IPS DF 6.9 (cell line): Measurements from ENCODE around the gene LRRC8A.

Experiments used
- DNase-seq: peaks from one replicate; pipeline ENCODE4 v3.0.0-alpha.2; 2013; ENCODE audit warnings: low read depth, low spot score
- H3K27ac ChIP-seq: one replicate; pipeline ENCODE4 v1.5.1; 2013; ENCODE audit warnings: low read length, control low read depth
- H3K27me3 ChIP-seq: 2 replicates; pipeline ENCODE4 v1.6.1; 2013; ENCODE audit warnings: mild to moderate bottlenecking, low read length; ENCODE audit not compliant: control insufficient read depth, insufficient read depth
- H3K36me3 ChIP-seq: 2 replicates; pipeline ENCODE4 v1.6.1; 2013; ENCODE audit warnings: low read length; ENCODE audit not compliant: control insufficient read depth, insufficient read depth
- H3K4me1 ChIP-seq: 2 replicates; pipeline ENCODE4 v1.6.1; 2013; ENCODE audit warnings: low read length; ENCODE audit not compliant: control insufficient read depth, insufficient read depth
- H3K4me3 ChIP-seq: 2 replicates; pipeline ENCODE4 v1.5.1; 2013; ENCODE audit warnings: mild to moderate bottlenecking, low read length
- H3K9me3 ChIP-seq: 2 replicates; pipeline ENCODE4 v1.6.1; 2013; ENCODE audit warnings: low read length, inconsistent platforms; ENCODE audit not compliant: control insufficient read depth, insufficient read depth
- WGBS: extraction: QIAGEN DNeasy Blood & Tissue Kit; methylation state at CpG from one replicate; pipeline ENCODE4 v1.1.7; 2013; ENCODE audit warnings: mixed read lengths, missing lambda C conversion rate; ENCODE audit not compliant: insufficient read length, insufficient coverage; 5-methylcytosine and 5-hydroxymethylcytosine counted together

LRRC8A gene

DNA sequence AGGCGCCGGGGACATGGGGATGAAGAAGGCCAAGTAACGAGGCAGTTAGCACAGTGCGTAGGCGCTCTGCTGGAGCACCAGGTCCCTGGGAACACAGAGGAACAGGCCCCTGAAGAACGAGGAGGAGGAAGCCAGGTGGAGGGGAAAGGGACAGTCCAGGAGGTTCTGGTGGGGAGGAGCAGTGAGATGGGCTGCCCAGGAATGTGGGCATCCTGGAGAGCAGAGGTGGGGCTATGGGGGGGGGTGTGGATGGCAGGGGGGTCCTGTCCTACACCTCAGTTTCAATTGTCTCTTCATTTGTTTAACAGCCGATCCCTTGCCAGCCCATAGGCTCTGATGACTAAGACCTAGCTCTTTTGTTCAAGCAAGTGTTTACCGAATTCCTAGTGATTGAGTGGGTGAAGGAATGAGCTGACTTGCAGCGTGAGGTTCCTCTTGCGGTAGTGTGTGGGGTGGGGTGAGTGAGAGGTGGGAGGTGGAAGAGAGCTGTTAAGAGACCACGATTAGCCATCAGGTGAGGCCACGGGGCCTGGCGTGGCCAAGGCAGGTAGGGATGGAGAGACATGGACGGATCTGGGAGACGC lies 30.4 kb downstream of the LRRC8A start:
- no peak for DNase-seq
- Histone ChIP-seq H3K4me3 (no peak overlapping the region), H3K4me1 (peaks cover 9% of the 10 kb centered on the region), H3K27me3 (no peaks in the 10 kb centered on the region), H3K9me3 (no peaks in the 10 kb centered on the region), H3K36me3 (peaks cover 39% of the 10 kb centered on the region), H3K27ac (no peak overlapping the region)
- no CpG with 5 or more reads among the region's 15 CpGs for WGBS

DNA sequence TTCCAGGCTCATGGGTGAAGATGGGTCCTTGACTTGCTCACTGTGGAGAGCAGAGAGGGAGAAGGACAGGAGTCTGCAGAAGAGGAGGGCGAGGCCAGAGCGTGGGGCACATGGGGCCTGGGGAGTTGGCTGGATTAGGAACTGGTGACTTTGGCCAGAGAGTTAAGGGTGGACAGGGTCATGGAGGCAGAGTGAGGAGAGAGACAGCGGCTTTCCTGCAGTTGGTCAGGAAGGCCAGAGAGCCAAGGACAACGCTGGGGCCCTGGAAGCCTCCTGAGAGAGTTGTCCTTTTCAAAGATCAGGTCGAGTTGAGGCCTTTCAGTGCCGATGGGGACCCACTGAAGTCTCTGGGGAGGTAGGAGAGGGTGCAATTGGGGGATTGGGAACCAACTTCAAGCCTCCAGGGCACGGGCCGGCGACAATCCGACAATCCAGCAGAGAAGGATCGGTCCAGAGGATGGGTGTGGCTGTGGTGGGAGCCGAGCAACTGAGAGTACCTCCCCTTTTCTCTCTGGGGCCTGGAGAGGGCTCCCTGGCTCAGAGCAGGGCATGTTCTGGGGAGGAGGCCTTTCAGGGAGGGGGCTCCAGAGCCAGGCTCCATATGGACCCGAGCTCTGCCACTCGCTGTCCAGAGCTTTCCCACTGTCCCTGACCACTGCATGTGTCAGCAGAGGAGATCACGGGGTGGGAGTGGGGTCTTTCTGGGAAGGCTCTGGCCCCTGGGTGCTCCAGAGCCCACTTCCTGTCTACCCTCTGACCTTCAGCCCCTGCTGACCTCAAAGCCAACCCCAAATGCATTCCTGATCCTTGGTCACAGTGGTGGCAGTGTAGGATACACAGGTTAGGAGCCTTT lies 31.3 kb downstream of the LRRC8A start:
- H3K27ac ChIP-seq = no peak overlapping the region
- no CpG with 5 or more reads among the region's 15 CpGs for WGBS
- DNase-seq = no peak
- no peak overlapping the region for H3K4me3 ChIP-seq
- peaks cover 9% of the 10 kb centered on the region for H3K4me1 ChIP-seq
- H3K27me3 ChIP-seq = no peaks in the 10 kb centered on the region
- no peaks in the 10 kb centered on the region for H3K9me3 ChIP-seq
- peaks cover 38% of the 10 kb centered on the region for H3K36me3 ChIP-seq

DNA sequence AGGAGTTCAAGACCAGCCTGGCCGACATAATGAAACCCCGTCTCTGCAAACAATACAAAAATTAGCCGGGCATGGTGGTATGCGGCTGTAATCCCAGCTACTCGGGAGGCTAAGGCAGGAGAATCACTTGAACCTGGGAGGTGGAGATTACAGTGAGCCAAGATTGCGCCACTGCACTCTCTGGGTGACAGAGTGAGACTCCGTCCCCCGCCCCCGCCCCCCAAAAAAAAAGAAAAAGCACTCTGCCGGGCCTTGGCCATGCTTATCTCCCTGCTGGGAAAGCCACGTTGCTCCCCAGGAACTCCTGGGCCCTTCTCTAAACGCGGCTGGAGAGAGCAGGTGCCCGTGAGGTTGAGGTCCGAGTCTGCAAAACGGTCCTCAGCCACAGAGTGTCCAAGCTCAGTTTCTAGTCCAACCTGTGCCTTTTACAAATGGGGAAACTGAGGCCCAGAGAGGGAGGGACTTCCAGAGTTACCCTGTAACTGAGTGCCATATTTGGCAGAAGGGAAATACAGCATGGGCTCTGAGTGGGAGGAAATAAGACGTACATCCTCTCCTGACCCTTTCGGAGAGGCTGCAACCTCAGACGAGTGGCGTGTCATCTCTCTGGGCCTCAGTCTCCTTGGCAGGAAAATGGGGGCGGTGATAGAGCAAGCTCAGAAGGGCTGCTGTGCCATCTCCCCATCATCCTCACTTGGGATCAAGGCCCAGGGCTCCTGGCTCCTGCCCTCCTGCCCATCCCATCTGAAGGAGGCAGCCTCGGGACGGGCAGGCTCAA lies 32.3 kb downstream of the LRRC8A start:
- no peaks in the 10 kb centered on the region for H3K27me3 ChIP-seq
- WGBS = no CpG with 5 or more reads among the region's 23 CpGs
- peaks cover 29% of the 10 kb centered on the region for H3K36me3 ChIP-seq
- no peak overlapping the region for H3K4me3 ChIP-seq
- H3K9me3 ChIP-seq = no peaks in the 10 kb centered on the region
- H3K27ac ChIP-seq = no peak overlapping the region
- H3K4me1 ChIP-seq = peaks cover 9% of the 10 kb centered on the region
- DNase-seq = no peak

DNA sequence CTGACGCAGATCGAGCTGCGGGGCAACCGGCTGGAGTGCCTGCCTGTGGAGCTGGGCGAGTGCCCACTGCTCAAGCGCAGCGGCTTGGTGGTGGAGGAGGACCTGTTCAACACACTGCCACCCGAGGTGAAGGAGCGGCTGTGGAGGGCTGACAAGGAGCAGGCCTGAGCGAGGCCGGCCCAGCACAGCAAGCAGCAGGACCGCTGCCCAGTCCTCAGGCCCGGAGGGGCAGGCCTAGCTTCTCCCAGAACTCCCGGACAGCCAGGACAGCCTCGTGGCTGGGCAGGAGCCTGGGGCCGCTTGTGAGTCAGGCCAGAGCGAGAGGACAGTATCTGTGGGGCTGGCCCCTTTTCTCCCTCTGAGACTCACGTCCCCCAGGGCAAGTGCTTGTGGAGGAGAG lies 34.3 kb downstream of the LRRC8A start:
- peaks cover 22% of the 10 kb centered on the region for H3K36me3 ChIP-seq
- no CpG with 5 or more reads among the region's 18 CpGs for WGBS
- no peak overlapping the region for H3K27ac ChIP-seq
- H3K4me1 ChIP-seq = peaks cover 7% of the 10 kb centered on the region
- no peak for DNase-seq
- no peak overlapping the region for H3K4me3 ChIP-seq
- H3K9me3 ChIP-seq = no peaks in the 10 kb centered on the region
- no peaks in the 10 kb centered on the region for H3K27me3 ChIP-seq

DNA sequence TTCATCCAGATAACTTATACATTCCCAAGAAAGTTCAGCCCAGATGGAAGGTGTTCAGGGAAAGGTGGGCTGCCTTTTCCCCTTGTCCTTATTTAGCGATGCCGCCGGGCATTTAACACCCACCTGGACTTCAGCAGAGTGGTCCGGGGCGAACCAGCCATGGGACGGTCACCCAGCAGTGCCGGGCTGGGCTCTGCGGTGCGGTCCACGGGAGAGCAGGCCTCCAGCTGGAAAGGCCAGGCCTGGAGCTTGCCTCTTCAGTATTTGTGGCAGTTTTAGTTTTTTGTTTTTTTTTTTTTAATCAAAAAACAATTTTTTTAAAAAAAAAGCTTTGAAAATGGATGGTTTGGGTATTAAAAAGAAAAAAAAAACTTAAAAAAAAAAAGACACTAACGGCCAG lies 34.8 kb downstream of the LRRC8A start:
- no CpG with 5 or more reads among the region's 11 CpGs for WGBS
- H3K36me3 ChIP-seq = peaks cover 22% of the 10 kb centered on the region
- no peak for DNase-seq
- H3K9me3 ChIP-seq = no peaks in the 10 kb centered on the region
- H3K27me3 ChIP-seq = no peaks in the 10 kb centered on the region
- H3K4me1 ChIP-seq = peaks cover 6% of the 10 kb centered on the region
- no peak overlapping the region for H3K27ac ChIP-seq
- H3K4me3 ChIP-seq = no peak overlapping the region

DNA sequence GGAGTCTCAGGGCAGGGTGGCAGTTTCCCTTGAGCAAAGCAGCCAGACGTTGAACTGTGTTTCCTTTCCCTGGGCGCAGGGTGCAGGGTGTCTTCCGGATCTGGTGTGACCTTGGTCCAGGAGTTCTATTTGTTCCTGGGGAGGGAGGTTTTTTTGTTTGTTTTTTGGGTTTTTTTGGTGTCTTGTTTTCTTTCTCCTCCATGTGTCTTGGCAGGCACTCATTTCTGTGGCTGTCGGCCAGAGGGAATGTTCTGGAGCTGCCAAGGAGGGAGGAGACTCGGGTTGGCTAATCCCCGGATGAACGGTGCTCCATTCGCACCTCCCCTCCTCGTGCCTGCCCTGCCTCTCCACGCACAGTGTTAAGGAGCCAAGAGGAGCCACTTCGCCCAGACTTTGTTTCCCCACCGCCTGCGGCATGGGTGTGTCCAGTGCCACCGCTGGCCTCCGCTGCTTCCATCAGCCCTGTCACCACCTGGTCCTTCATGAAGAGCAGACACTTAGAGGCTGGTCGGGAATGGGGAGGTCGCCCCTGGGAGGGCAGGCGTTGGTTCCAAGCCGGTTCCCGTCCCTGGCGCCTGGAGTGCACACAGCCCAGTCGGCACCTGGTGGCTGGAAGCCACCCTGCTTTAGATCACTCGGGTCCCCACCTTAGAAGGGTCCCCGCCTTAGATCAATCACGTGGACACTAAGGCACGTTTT lies 35.4 kb downstream of the LRRC8A start:
- H3K36me3 ChIP-seq = peaks cover 22% of the 10 kb centered on the region
- DNase-seq = no peak
- H3K27me3 ChIP-seq = no peaks in the 10 kb centered on the region

DNA sequence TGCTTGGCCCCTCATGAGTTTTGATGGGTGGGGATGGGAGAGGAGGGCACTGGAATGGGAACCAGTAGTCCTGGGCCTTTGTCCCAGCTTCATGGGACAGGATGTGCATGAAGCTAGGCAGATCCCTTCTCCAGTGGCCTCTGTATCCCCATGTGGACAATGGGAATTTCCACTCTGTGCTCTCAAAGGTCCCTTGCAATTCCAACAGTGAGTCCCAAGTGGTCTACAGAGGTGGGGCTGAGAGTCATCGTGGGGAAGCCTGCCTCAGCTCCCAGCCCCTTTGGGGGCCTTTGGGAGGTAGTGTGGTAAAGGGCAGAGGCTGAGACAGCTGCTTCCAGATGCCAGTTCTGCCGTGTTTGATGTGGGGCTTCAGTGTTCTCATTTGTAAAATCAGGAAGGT lies 37.0 kb downstream of the LRRC8A start:
- Histone ChIP-seq H3K4me3 (no peak overlapping the region), H3K36me3 (peaks cover 22% of the 10 kb centered on the region), H3K27me3 (no peaks in the 10 kb centered on the region), H3K4me1 (peaks cover 1% of the 10 kb centered on the region; the same call in 1 of the 2 replicates), H3K9me3 (no peaks in the 10 kb centered on the region), H3K27ac (no peak overlapping the region)
- DNase-seq = no peak
- WGBS = no CpG with 5 or more reads among the region's 2 CpGs

More for the DNA sequence above, 35.4 kb downstream of the LRRC8A start:
- H3K27ac ChIP-seq = no peak overlapping the region
- H3K9me3 ChIP-seq = no peaks in the 10 kb centered on the region
- no peak overlapping the region for H3K4me3 ChIP-seq
- no CpG with 5 or more reads among the region's 26 CpGs for WGBS
- H3K4me1 ChIP-seq = peaks cover 3% of the 10 kb centered on the region

DNA sequence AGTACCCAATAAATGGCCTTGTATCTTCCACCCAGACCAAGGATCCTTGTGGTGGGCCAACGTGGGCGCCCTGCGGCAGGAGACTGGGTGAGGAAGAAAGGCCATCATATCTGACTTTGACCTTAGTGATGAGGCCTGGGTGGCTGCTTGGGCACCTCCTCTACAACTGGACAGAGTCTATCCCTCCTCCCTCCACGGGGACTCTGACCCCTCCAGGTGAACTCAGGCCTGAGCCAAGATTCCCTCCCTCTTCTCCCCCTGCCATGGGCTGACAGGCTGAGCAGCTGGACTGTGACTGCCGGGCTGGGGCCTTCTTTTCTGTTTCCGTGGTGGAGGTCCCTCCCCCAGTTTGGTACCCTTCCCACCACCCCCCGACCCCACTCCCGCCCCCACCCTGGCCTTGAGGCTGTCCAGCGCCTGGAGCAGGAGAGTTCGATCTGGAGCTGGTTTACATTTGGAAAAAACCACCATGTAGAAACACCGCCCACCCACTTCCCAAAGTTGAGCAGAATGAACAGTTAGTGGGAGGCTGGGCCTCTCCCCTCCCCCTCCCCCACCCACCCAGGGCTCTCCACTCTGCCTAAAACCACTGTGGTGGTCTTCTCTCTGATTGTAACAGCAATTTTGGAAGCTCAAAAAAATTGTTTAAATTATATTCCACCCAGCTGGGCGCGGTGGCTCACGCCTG lies 37.6 kb downstream of the LRRC8A start:
- no CpG with 5 or more reads among the region's 14 CpGs for WGBS
- H3K27ac ChIP-seq = no peak overlapping the region
- H3K36me3 ChIP-seq = peaks cover 22% of the 10 kb centered on the region
- no peaks in the 10 kb centered on the region for H3K9me3 ChIP-seq
- no peak for DNase-seq
- peaks cover 1% of the 10 kb centered on the region; the same call in 1 of the 2 replicates for H3K4me1 ChIP-seq
- no peak overlapping the region for H3K4me3 ChIP-seq
- no peaks in the 10 kb centered on the region for H3K27me3 ChIP-seq

DNA sequence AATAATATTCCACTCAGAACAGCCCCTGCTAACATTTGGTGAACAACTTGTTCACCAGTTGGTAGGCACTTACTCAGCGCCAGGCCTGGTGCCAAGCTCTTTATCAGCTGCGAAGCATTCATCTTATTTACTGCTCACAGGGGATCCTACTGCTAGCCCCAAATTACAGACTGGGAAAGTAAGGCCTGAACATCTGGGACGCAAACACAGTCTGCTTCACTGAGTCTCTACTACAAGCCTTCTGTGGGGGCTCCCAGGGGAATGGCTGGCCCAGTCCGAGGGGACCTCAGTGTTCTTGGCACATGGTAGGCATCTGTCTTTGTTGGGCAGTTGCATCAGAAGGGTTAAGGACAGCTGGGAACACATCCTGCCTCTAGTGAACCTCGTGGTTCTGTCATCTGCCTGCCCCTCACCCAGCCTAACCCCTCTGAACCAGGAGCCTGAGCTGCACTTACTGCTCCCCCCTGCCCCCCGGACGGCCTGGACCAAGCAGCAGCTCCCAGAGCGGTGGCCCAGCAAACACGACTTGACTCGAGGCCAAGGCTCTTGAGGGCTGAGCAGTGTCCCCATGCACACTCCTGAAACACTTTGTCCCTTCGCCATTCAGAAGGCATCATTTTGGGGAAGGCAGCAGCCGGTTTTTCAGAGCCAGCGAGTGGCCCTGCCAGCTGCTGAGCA lies 38.6 kb downstream of the LRRC8A start, which contains the start of gene PHYHD1:
Gene PHYHD1, plus strand, starts transcription at position 602 of the 678 bp plus-strand sequence. CDS start 1,342 bp downstream, outside the sequence.
- no peak for DNase-seq
- H3K27ac ChIP-seq = no peak within 1 kb of the TSS
- peaks cover 22% of the 10 kb centered on the region for H3K36me3 ChIP-seq
- H3K4me3 ChIP-seq = no peak within 1 kb of the TSS
- H3K4me1 ChIP-seq = peaks cover 1% of the 10 kb centered on the region; the same call in 1 of the 2 replicates
- WGBS = no CpG with 5 or more reads among the region's 13 CpGs
- no peaks in the 10 kb centered on the region for H3K27me3 ChIP-seq
- no peaks in the 10 kb centered on the region for H3K9me3 ChIP-seq
